ENCODE results near the gene G6PD.
"Not testable (repeated sequence)": the region's sequence is repeated elsewhere in the genome, so short reads cannot be mapped to it uniquely, and the experiment has no call there.

Gene G6PD

GRCh38 chrX:154562295-154562694, 15.6 kb upstream of the G6PD start:
- not testable (repeated sequence) for DNase-seq (ENCODE audit: low read depth); H3K4me3 ChIP-seq (ENCODE audit: control insufficient read depth, low read depth, low read length)

GRCh38 chrX:154560326-154560725, 13.7 kb upstream of the G6PD start:
- H3K4me3 ChIP-seq (ENCODE audit: control insufficient read depth, low read depth, low read length); DNase-seq (ENCODE audit: low read depth): not testable (repeated sequence)

DNA sequence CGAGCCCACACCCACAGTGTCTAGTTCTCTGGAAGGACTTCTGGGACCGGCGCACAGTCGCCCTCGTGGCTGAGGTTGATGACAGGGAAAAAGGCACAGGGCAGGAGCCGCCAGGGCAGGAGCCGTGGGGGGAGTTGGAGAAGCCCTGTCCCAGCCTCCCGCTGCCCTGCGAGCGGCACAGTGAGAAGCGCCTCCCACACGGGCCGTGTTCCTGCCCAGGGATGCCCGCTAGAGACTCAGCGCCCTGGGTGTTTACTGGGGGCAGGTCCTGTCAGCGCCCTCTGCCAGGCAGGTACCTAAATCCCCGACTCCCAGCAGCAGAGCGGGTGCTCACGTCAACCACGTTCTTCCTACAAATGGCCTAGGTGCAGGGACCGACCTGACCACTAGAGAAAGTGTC, 12.2 kb upstream of the G6PD start:
- H3K4me3 ChIP-seq (ENCODE audit: control insufficient read depth, low read depth, low read length); DNase-seq (ENCODE audit: low read depth): not testable (repeated sequence)

- H3K4me3 ChIP-seq (ENCODE audit: control insufficient read depth, low read depth, low read length); DNase-seq (ENCODE audit: low read depth): not testable (repeated sequence)
Measured at GRCh38 chrX:154558060-154558690, 11.5 kb upstream of the G6PD start.

DNA sequence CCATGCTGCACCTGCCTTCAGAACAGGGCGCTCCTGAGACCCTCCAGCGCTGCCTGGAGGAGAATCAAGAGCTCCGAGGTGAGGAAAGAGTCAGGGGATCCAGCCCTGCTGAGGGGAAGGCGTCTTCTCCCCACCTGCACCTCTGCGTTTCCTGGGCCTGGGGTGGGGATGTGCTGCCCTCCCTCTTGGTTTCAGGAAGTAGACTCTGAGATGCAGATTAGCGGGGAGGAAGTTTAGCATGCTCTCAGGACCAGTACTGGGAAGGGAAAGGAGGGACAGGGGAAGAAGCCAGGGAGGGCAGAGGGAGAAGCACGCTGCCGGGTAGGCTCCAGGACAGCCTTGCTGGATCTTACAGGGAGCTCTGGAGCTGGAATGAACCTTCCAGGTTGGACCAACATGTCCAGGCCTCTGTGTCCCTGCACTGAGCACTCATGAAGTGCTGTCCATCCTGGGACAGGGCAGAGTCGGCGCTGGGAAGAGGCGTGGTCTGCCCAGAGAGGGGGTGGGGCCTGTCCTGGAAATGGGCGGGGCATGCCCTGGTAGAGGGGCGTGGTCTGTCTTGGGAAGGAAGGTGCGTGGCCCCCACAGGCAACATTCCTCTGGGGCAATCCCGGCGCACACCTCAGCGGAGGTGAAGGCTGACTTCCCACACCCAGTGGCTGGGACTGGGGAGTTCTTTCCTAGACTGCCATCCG, 5.6 kb upstream of the G6PD start:
- H3K4me3 ChIP-seq (ENCODE audit: control insufficient read depth, low read depth, low read length); DNase-seq (ENCODE audit: low read depth): not testable (repeated sequence)

DNA sequence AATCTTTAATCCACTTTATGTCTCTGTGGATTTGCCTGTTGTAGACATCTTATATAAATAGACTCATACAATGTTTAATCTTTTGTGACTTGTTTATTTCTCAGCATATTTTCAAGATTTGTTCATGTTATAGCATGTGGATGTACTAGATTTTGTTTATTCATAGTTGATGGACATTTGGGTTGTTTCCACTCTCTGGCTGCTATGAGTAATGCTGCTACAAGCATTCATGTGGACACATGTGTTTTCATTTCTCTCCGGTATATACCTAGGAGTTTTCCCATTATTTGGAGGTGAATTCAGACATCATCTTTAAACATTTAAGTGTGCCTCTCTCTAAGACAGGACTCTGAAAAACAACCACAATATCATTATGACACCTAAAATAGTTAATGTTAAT, 3.1 kb upstream of the G6PD start:
- no peak overlapping the region for H3K4me3 ChIP-seq (ENCODE audit: control insufficient read depth, low read depth, low read length)
- DNase-seq (ENCODE audit: low read depth), result peak; percentile 41
- TF ChIP-seq CTCF (conservative IDR thresholded peaks at IDR 0.05; ENCODE audit: control insufficient read depth, insufficient read depth, low read depth, low read length), result no peak

- peak; percentile 41 for DNase-seq (ENCODE audit: low read depth)
- TF ChIP-seq CTCF (conservative IDR thresholded peaks at IDR 0.05; ENCODE audit: control insufficient read depth, insufficient read depth, low read depth, low read length), result no peak
- H3K4me3 ChIP-seq (ENCODE audit: control insufficient read depth, low read depth, low read length), result peak overlapping the region; percentile 79
Measured at GRCh38 chrX:154548028-154548316, 1.3 kb upstream of the G6PD start.

GRCh38 chrX:154547245-154548027, 790 bp upstream of the G6PD start, which contains the start of gene IKBKG:
IKBKG (plus strand) TSS chrX:154547620; CDS start chrX:154552003, 4,383 bp downstream.
- peak; percentile 84 for DNase-seq (ENCODE audit: low read depth)
- TF ChIP-seq CTCF (conservative IDR thresholded peaks at IDR 0.05; ENCODE audit: control insufficient read depth, insufficient read depth, low read depth, low read length), result no peak
- peak within 1 kb of the TSS; percentile 79 for H3K4me3 ChIP-seq (ENCODE audit: control insufficient read depth, low read depth, low read length)

DNA sequence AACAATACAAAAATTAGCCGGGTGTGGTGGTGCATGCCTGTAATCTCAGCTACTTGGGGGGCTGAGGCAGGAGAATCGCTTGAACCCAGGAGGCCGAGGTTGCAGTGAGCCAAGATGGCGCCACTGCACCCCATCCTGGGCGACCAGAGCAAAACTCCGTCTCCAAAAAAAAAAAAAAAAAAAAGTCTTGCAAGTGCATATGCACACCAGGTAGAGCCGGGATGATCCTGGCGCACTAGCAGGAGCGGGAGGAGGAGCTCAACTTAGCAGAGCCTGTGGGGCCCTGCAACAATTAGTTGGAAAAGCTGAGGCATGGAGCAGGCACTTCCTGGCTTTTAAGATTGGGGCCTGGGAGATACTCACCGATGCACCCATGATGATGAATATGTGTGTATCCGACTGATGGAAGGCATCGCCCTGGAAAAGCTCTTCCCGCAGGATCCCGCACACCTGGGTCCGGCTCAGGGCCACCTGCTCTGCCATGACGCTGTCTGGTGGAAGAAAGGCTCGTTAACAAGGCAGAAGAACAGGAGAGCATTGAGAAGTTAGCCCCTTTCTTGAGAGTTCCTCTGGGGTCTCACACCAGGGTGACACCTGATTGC, 872 bp downstream of the G6PD start:
- no peak for DNase-seq (ENCODE audit: low read depth)
- H3K4me3 ChIP-seq (ENCODE audit: control insufficient read depth, low read depth, low read length), result peak overlapping the region; percentile 63
- no peak for TF ChIP-seq CTCF (conservative IDR thresholded peaks at IDR 0.05; ENCODE audit: control insufficient read depth, insufficient read depth, low read depth, low read length)
